Lung (tissue), 12 donors: ENCODE measurements around the gene GOLGA6L10. TPM values are rescaled to one million over a fixed set of nuclear protein-coding genes. Genes with fewer than 3 reads are reported as not detected.
A peak's percentile ranks its signal among the peaks of the same experiment; 100 is the strongest.
"Not testable (repeated sequence)": the region's sequence is repeated elsewhere in the genome, so short reads cannot be mapped to it uniquely, and the experiment has no call there.

Source experiments
- ATAC-seq: fragments of 200-7000 bp; cut with Tn5 transposase; one replicate; pipeline ENCODE4 v1.9.1; 2020; ENCODE audit warnings: moderate number of reproducible peaks; ENCODE audit not compliant: insufficient read depth, low FRiP score
- DNase-seq, 3 donors: peaks; one replicate each; pipeline ENCODE4 v3.0.0-alpha.2; 2013 to 2017
- H3K27ac ChIP-seq, 2 donors: one replicate each; pipeline ENCODE4 v1.5.1; 2013; ENCODE audit warnings: mild to moderate bottlenecking in 2 of 2, moderate library complexity in 2 of 2, control low read depth in 1 of 2, inconsistent platforms in 1 of 2, low read depth in 1 of 2, low read length in 1 of 2
- H3K27me3 ChIP-seq, 3 donors: one replicate each; pipeline ENCODE4 v1.5.1; 2013; ENCODE audit warnings: low read length in 2 of 3; ENCODE audit not compliant: control insufficient read depth in 3 of 3, insufficient read depth in 3 of 3
- H3K36me3 ChIP-seq, 4 donors: one replicate each; pipeline ENCODE4 v1.5.1; 2013; ENCODE audit warnings: low read length in 4 of 4, mild to moderate bottlenecking in 1 of 4, moderate library complexity in 1 of 4; ENCODE audit not compliant: control insufficient read depth in 4 of 4, insufficient read depth in 4 of 4
- H3K4me1 ChIP-seq, 5 donors: one replicate each; pipeline ENCODE4 v1.5.1; 2013; ENCODE audit warnings: low read length in 5 of 5, mild to moderate bottlenecking in 2 of 5, moderate library complexity in 1 of 5; ENCODE audit not compliant: control insufficient read depth in 5 of 5, insufficient read depth in 5 of 5
- H3K4me3 ChIP-seq: one replicate; pipeline ENCODE4 v1.5.1; 2013; ENCODE audit warnings: mild to moderate bottlenecking, control low read depth, moderate library complexity
- H3K9ac ChIP-seq, 2 donors: one replicate each; pipeline ENCODE4 v1.5.1; 2013; ENCODE audit warnings: low read length in 2 of 2, control low read depth in 1 of 2; ENCODE audit not compliant: insufficient read depth in 1 of 2
- H3K9me3 ChIP-seq, 4 donors: one replicate each; pipeline ENCODE4 v1.5.1; 2013; ENCODE audit warnings: low read length in 3 of 4, mild to moderate bottlenecking in 1 of 4, moderate library complexity in 1 of 4; ENCODE audit not compliant: control insufficient read depth in 4 of 4, insufficient read depth in 3 of 4
- CTCF ChIP-seq: IDR thresholded peaks from 2 replicates; pipeline ENCODE4 v1.5.1; 2012; ENCODE audit warnings: mild to moderate bottlenecking; ENCODE audit errors: control extremely low read depth, extremely low read depth
- WGBS, 2 donors: extraction: QIAGEN DNeasy Blood & Tissue Kit; methylation state at CpG; one replicate each; pipeline ENCODE4 v1.1.7; 2013; 5-methylcytosine and 5-hydroxymethylcytosine counted together
- polyA plus RNA-seq, 2 donors: library from polyadenylated mRNA; stranded (reverse); fragments of 200-250 nt; gene quantifications; one replicate each; pipeline ENCODE4 v1.2.1, GENCODE V29; 2013
- total RNA-seq, 2 donors: library from RNA; depleted of rRNA in 1 of 2; stranded (reverse); fragments of >200 nt in 1 of 2; gene quantifications; one replicate each; pipeline ENCODE4 v1.2.1, GENCODE V29; 2014 to 2021
- donor health status: control.
- donor health status: control.
- donor health status: Bipolar disorder and iron deficiency.
- donor health status: healthy.
- donor health status: DM: yes; HTN: yes; CAD: no.

Gene GOLGA6L10
- total and polyA plus RNA-seq, 4 donors = 0.63 to 7.0 (median 2.7) TPM

- no peak for ATAC-seq
- TF ChIP-seq CTCF = no peak
- H3K4me3 ChIP-seq = no peak overlapping the region
- no peaks in the 10 kb centered on the region for H3K4me1 ChIP-seq
- 94 to 96% methylated on average over 12 of the region's 12 CpGs for WGBS, 2 donors
- H3K9me3 ChIP-seq = no peaks in the 10 kb centered on the region
- no peak overlapping the region for H3K9ac ChIP-seq
- no peak overlapping the region for H3K27ac ChIP-seq
- H3K36me3 ChIP-seq = no peaks in the 10 kb centered on the region
- no peak for DNase-seq
- no peaks in the 10 kb centered on the region for H3K27me3 ChIP-seq
Measured at GRCh38 chr15:82303956-82304777, 45.1 kb downstream of the GOLGA6L10 start.

GRCh38 chr15:82301296-82302016 lies 47.8 kb downstream of the GOLGA6L10 start:
- DNase-seq (no peak), ATAC-seq (no peak)
- Histone ChIP-seq H3K36me3 (no peaks in the 10 kb centered on the region), H3K9me3 (no peaks in the 10 kb centered on the region), H3K9ac (no peak overlapping the region), H3K4me1 (no peaks in the 10 kb centered on the region), H3K27ac (no peak overlapping the region), H3K27me3 (peaks cover 0 to 4% (median 0%) of the 10 kb centered on the region in 3 donors), H3K4me3 (no peak overlapping the region)
- 76 to 88% methylated on average over 3 of the region's 3 CpGs for WGBS, 2 donors
- TF ChIP-seq CTCF = no peak

GRCh38 chr15:82300883-82301282 lies 48.4 kb downstream of the GOLGA6L10 start:
- no peak for ATAC-seq
- Histone ChIP-seq H3K27me3 (peaks cover 0 to 4% (median 0%) of the 10 kb centered on the region in 3 donors), H3K4me3 (no peak overlapping the region), H3K9me3 (no peaks in the 10 kb centered on the region), H3K4me1 (no peaks in the 10 kb centered on the region), H3K27ac (peak overlapping the region in 1 of 2 donors; percentile 71), H3K36me3 (no peaks in the 10 kb centered on the region), H3K9ac (no peak overlapping the region)
- 91 to 93% methylated on average over 7 of the region's 7 CpGs for WGBS, 2 donors
- no peak for TF ChIP-seq CTCF
- DNase-seq = no peak

DNA sequence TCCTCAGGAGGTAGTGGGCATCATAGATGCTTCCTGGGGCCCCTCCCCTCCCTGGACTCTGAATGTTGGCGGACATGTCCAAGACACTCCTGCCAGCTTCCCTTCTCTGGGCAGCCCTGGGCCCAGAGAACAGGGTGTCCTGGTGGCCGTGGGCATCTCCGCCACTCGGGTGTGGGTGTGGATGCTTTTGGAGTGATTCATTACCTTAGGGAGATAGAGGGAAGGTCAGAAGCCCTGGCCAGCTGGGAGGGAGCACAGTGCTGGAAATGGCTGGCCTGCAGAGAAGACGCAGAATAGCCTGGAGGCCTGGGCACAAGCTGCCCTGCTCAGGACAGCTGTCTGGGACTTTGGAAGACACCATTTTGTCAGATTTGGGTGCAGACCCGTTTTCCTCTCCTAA lies 48.9 kb downstream of the GOLGA6L10 start:
- H3K9ac ChIP-seq, H3K27me3 ChIP-seq, H3K9me3 ChIP-seq, H3K4me1 ChIP-seq, DNase-seq, H3K36me3 ChIP-seq, ATAC-seq, H3K4me3 ChIP-seq: not testable (repeated sequence)
- WGBS, 2 donors = 76 to 82% methylated on average over 6 of the region's 6 CpGs
- peak overlapping the region in 1 of 2 donors; percentile 71 for H3K27ac ChIP-seq

DNA sequence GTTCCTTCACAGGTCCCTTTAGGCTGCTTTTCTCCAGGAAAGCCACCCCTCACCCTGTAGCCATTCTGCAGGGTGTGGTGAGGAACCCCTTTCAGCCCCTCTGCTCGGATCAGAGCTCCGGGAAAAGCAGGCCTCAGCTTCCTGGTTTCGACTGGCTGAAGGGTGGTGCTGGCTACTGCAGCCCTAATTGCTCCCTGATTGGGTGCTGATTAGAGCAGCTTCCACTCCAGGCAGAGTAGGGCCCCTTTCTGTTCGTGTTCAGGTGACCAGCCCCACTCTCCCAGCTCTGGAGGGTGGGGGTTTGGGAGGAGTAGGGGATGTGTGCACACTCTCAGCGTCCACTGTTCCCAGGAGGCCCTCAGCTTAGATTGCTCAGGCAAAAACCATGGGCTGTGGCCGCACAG lies 49.8 kb downstream of the GOLGA6L10 start:
- H3K27ac ChIP-seq, H3K27me3 ChIP-seq, ATAC-seq, H3K9ac ChIP-seq, H3K36me3 ChIP-seq, H3K9me3 ChIP-seq, H3K4me3 ChIP-seq, H3K4me1 ChIP-seq: not testable (repeated sequence)
- DNase-seq = peak in 1 of 3 donors; percentile 10
- WGBS, 2 donors = 63 to 74% methylated on average over 3 of the region's 6 CpGs
